ENCODE measurements around the gene DPF1. TPM values are rescaled to one million over a fixed set of nuclear protein-coding genes. Genes with fewer than 3 reads are reported as not detected.
A peak's percentile ranks its signal among the peaks of the same experiment; 100 is the strongest.

The DPF1 gene
- total RNA-seq, 6 experiments from 2014 or later, result 3.3 to 6.6 (median 5.7) TPM

- Mint-ChIP-seq H3K4me1 (ENCODE audit: low read depth) (peaks cover 6% of the 10 kb centered on the region; the same call in 1 of the 2 replicates), H3K36me3 (ENCODE audit: low read depth) (peaks cover 27% of the 10 kb centered on the region), H3K27ac (0 out of 2 replicates have a peak overlapping the region, but pooled peaks have one; percentile 29), H3K4me3 (no peak overlapping the region), H3K27me3 (ENCODE audit: insufficient read depth) (peaks cover 3% of the 10 kb centered on the region), H3K9me3 (no peaks in the 10 kb centered on the region)
- TF ChIP-seq CTCF (IDR thresholded peaks at IDR 0.05), result no peak
- no peak for DNase-seq
Observed at GRCh38 chr19:38193445-38193844, 30.6 kb downstream of the DPF1 start.

- peaks cover 6% of the 10 kb centered on the region; the same call in 1 of the 2 replicates for H3K4me1 Mint-ChIP-seq (ENCODE audit: low read depth)
- TF ChIP-seq CTCF (IDR thresholded peaks at IDR 0.05), result no peak
- no peak overlapping the region for H3K27ac Mint-ChIP-seq
- H3K4me3 Mint-ChIP-seq, result no peak overlapping the region
- no peaks in the 10 kb centered on the region for H3K9me3 Mint-ChIP-seq
- no peak for DNase-seq
- peaks cover 24% of the 10 kb centered on the region for H3K36me3 Mint-ChIP-seq (ENCODE audit: low read depth)
- H3K27me3 Mint-ChIP-seq (ENCODE audit: insufficient read depth), result peaks cover 3% of the 10 kb centered on the region
Observed at GRCh38 chr19:38191747-38192146, 32.3 kb downstream of the DPF1 start.

GRCh38 chr19:38190793-38191192 lies 33.2 kb downstream of the DPF1 start:
- Mint-ChIP-seq H3K27me3 (ENCODE audit: insufficient read depth) (no peaks in the 10 kb centered on the region; the same call in none of the 2 replicates), H3K27ac (no peak overlapping the region), H3K36me3 (ENCODE audit: low read depth) (peaks cover 16% of the 10 kb centered on the region), H3K4me3 (no peak overlapping the region), H3K9me3 (no peaks in the 10 kb centered on the region), H3K4me1 (ENCODE audit: low read depth) (peaks cover 6% of the 10 kb centered on the region; the same call in 1 of the 2 replicates)
- no peak for TF ChIP-seq CTCF (IDR thresholded peaks at IDR 0.05)
- no peak for DNase-seq

GRCh38 chr19:38190061-38190460 lies 34.0 kb downstream of the DPF1 start:
- Mint-ChIP-seq H3K27me3 (ENCODE audit: insufficient read depth) (no peaks in the 10 kb centered on the region; the same call in none of the 2 replicates), H3K4me1 (ENCODE audit: low read depth) (peaks cover 6% of the 10 kb centered on the region; the same call in 1 of the 2 replicates), H3K36me3 (ENCODE audit: low read depth) (peaks cover 11% of the 10 kb centered on the region), H3K9me3 (no peaks in the 10 kb centered on the region), H3K27ac (peak overlapping the region; percentile 8; the same call in 1 of the 2 replicates), H3K4me3 (no peak overlapping the region)
- no peak for DNase-seq
- TF ChIP-seq CTCF (IDR thresholded peaks at IDR 0.05), result no peak

GRCh38 chr19:38185562-38185961 lies 38.5 kb downstream of the DPF1 start:
- no peak overlapping the region for H3K4me3 Mint-ChIP-seq
- H3K27me3 Mint-ChIP-seq (ENCODE audit: insufficient read depth), result peaks cover 6% of the 10 kb centered on the region
- H3K27ac Mint-ChIP-seq, result no peak overlapping the region
- peaks cover 5% of the 10 kb centered on the region; the same call in 1 of the 2 replicates for H3K9me3 Mint-ChIP-seq
- no peak for DNase-seq
- peaks cover 20% of the 10 kb centered on the region for H3K4me1 Mint-ChIP-seq (ENCODE audit: low read depth)
- H3K36me3 Mint-ChIP-seq (ENCODE audit: low read depth), result peaks cover 23% of the 10 kb centered on the region
- TF ChIP-seq CTCF (IDR thresholded peaks at IDR 0.05), result no peak
